DMS114 treated with DMSO at 0.1 percent for 48 hours (cell line): ENCODE measurements around the gene MTUS2.

Source experiments
- DNase-seq: peaks from one replicate; lab custom pipeline; 2025; ENCODE audit not compliant: unreplicated experiment; lab: John Stamatoyannopoulos, UW

MTUS2 gene

GRCh38 chr13:28820099-28821051 lies at the start of gene MTUS2:
Gene MTUS2, plus strand, starts transcription at chr13:28820339.
- no peak for DNase-seq

GRCh38 chr13:28778308-28779215 lies 41.6 kb upstream of the MTUS2 start:
- no peak for DNase-seq

- DNase-seq, result no peak
Observed at GRCh38 chr13:28792992-28793391, 27.1 kb upstream of the MTUS2 start.

- DNase-seq, result no peak
Observed at GRCh38 chr13:28794396-28794795, 25.7 kb upstream of the MTUS2 start.

GRCh38 chr13:28796938-28797257 lies 23.2 kb upstream of the MTUS2 start:
- no peak for DNase-seq

GRCh38 chr13:28805193-28805819 lies 14.8 kb upstream of the MTUS2 start:
- no peak for DNase-seq

- no peak for DNase-seq
Observed at GRCh38 chr13:28817204-28817603, 2.9 kb upstream of the MTUS2 start.

GRCh38 chr13:28819046-28819730 lies 951 bp upstream of the MTUS2 start:
- DNase-seq, result no peak

GRCh38 chr13:28819735-28820098 lies 422 bp upstream of the MTUS2 start:
- DNase-seq, result no peak

GRCh38 chr13:28822151-28822550 lies 2.0 kb downstream of the MTUS2 start:
- no peak for DNase-seq

- DNase-seq, result no peak
Observed at GRCh38 chr13:28822801-28823200, 2.7 kb downstream of the MTUS2 start.

GRCh38 chr13:28825379-28825778 lies 5.2 kb downstream of the MTUS2 start:
- no peak for DNase-seq

GRCh38 chr13:28826368-28826767 lies 6.2 kb downstream of the MTUS2 start:
- DNase-seq, result no peak

- DNase-seq, result no peak
Observed at GRCh38 chr13:28830580-28830979, 10.4 kb downstream of the MTUS2 start.

GRCh38 chr13:28831117-28831516 lies 11.0 kb downstream of the MTUS2 start:
- DNase-seq, result no peak

- DNase-seq, result no peak
Observed at GRCh38 chr13:28837111-28837510, 17.0 kb downstream of the MTUS2 start.

- no peak for DNase-seq
Observed at GRCh38 chr13:28843639-28844038, 23.5 kb downstream of the MTUS2 start.

GRCh38 chr13:28849441-28849840 lies 29.3 kb downstream of the MTUS2 start:
- no peak for DNase-seq

- DNase-seq, result no peak
Observed at GRCh38 chr13:28850226-28850625, 30.1 kb downstream of the MTUS2 start.

- no peak for DNase-seq
Observed at GRCh38 chr13:28851422-28851821, 31.3 kb downstream of the MTUS2 start.

- no peak for DNase-seq
Observed at GRCh38 chr13:28854657-28855056, 34.5 kb downstream of the MTUS2 start.
